Epithelial cell of esophagus (primary cell): ENCODE data around the gene SLC35F2.
A peak's percentile ranks its signal among the peaks of the same experiment; 100 is the strongest.

Experiments used
- DNase-seq: peaks from one replicate; pipeline ENCODE4 v3.0.0; 2010; ENCODE audit warnings: low read depth
- H3K4me3 ChIP-seq: 2 replicates; pipeline ENCODE4 v1.5.1; 2011; ENCODE audit warnings: mild to moderate bottlenecking, low read length, control low read depth
- CTCF ChIP-seq: IDR thresholded peaks from 2 replicates; pipeline ENCODE4 v1.5.1; 2011; ENCODE audit warnings: low read depth, mild to moderate bottlenecking, low read length, control low read depth, inconsistent platforms; ENCODE audit not compliant: insufficient read depth; ENCODE audit errors: missing control alignments

The SLC35F2 gene

DNA sequence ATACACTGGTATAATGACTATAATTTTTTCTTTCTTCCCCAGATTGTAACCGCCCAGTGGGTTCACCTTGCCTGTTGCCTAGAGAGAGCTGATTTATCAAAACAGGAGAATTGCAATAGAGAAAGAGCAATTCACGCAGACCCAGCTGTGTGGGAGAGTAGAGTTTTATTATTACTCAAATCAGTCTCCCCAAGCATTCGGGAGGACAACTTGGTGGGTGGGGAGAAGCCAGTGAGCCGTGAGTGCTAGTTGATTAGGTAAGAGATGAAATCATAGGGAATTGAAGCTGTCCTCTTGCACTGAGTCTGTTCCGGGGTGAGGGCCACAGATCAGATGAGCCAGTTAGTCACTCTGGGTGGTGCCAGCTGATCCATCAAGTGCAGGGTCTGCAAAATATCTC, 73.2 kb downstream of the SLC35F2 start:
- H3K4me3 ChIP-seq: no peak overlapping the region
- TF ChIP-seq CTCF: no peak
- peak; percentile 61 for DNase-seq

DNA sequence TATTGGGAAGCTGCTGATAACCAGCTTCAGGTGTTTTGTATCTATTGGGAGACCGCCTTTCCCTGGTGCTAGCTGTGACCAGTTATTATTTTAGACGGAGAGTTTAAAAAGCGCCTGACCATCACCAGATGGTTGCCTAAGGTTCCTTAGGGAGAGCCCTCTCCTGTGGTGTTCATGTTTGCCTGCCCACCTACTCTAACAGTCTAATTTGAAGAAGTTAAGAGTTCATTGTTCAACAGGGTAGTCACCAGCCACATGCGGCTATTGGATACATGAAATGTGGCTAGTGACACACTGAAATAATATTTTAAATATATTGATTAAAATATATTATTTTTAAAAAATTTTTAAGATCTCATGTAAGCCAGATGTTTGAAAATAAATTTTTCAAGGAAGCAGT, 75.5 kb downstream of the SLC35F2 start:
- no peak overlapping the region for H3K4me3 ChIP-seq
- TF ChIP-seq CTCF: no peak
- no peak for DNase-seq

DNA sequence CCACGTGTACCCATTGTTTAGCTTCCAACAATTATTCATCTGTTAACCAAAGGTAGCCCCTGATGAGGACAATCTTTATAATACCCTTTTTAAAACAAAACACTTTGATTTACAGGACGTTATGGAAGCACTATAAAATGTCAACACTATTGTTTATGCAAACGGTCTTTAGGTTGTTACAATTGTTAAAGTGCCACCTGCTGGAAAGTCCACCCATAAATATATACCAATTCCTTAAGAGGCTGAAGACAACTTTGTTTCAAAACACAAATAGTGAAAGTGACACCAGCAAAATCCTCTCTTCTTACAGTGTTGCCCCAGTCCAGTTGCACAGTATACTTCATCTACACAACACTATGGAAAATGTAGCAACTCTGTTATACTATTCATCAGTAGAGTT, 77.8 kb downstream of the SLC35F2 start:
- peak; percentile 14 for DNase-seq
- H3K4me3 ChIP-seq: no peak overlapping the region
- TF ChIP-seq CTCF: peak; percentile 11

- DNase-seq: no peak
- no peak for TF ChIP-seq CTCF
- no peak overlapping the region for H3K4me3 ChIP-seq
These were observed 78.5 kb downstream of the SLC35F2 start for GRCh38 chr11:107780136-107780535.

DNA sequence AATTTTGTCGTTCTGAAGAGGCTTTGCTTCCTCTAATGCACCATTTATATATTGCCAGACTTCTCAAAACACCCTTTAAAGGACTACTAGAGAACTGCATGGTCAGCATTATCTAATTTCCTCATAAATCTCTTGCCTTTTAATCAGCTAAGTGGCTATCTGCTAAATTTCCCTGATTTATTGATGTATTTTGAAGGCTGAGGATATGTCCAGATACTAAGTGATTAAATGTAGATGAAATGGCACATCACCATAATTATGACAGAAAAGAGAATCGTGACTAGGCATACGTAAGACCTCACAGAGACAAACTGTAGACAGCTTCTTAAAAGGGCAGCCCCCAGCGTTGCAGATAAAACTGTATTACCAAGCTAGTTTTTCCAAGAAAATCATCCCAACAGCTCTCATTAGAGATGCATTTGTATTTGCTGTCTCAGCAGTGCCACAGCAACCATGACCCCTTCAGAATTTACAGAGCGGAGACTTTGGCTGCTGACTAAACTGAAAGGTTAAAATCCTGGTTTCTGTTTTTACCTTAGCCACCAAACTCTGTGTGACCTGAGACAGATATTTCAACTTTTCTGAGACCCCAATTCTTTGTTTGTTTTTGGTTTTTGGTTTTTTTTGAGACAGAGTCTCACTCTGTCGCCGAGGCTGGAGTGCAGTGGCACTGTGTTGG, 79.6 kb downstream of the SLC35F2 start:
- no peak for TF ChIP-seq CTCF
- H3K4me3 ChIP-seq: no peak overlapping the region
- no peak for DNase-seq

- TF ChIP-seq CTCF: no peak
- H3K4me3 ChIP-seq: no peak overlapping the region
- DNase-seq: no peak
These were observed 81.5 kb downstream of the SLC35F2 start for GRCh38 chr11:107777110-107777509.

- H3K4me3 ChIP-seq: no peak overlapping the region
- no peak for DNase-seq
- no peak for TF ChIP-seq CTCF
These were observed 82.5 kb downstream of the SLC35F2 start for GRCh38 chr11:107776062-107776461.
